ENCODE results near the gene SHLD1.

DNA sequence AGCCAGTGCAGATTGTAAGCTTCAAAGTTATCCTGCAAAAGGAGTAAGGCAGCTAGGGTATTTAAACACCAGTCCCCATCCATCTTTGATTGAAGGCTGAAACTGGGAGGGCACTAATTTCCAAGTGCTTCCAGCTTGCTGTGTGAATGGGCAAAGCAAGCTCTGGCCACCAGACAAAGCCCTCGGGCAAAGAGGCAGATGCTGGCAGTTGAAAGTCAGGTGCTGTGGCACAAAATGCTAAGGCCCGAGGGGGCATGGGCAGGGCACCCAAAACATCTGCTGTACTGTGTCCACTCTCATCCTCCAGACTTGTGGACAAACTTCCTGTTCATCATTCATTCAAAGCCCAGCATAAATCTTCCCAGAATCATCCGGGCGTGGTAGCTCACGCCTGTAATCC, 137.2 kb downstream of the SHLD1 start:
- no peak for TF ChIP-seq CTCF (IDR thresholded peaks at IDR 0.05; ENCODE audit: poor library complexity)
- no peak for TF ChIP-seq EZH2 (IDR thresholded peaks at IDR 0.05; ENCODE audit: borderline replicate concordance)
- TF ChIP-seq EZH2phosphoT487 (IDR thresholded peaks at IDR 0.05; ENCODE audit: low read depth, severe bottlenecking, unreplicated experiment), result no peak
